Glomerular visceral epithelial cell (primary cell): ENCODE measurements around the gene NDUFA6.
A peak's percentile ranks its signal among the peaks of the same experiment; 100 is the strongest.

Experiments used
- DNase-seq: peaks from one replicate; pipeline ENCODE4 v3.0.0-alpha.2; 2016; ENCODE audit errors: extremely low spot score

The NDUFA6 gene

DNA sequence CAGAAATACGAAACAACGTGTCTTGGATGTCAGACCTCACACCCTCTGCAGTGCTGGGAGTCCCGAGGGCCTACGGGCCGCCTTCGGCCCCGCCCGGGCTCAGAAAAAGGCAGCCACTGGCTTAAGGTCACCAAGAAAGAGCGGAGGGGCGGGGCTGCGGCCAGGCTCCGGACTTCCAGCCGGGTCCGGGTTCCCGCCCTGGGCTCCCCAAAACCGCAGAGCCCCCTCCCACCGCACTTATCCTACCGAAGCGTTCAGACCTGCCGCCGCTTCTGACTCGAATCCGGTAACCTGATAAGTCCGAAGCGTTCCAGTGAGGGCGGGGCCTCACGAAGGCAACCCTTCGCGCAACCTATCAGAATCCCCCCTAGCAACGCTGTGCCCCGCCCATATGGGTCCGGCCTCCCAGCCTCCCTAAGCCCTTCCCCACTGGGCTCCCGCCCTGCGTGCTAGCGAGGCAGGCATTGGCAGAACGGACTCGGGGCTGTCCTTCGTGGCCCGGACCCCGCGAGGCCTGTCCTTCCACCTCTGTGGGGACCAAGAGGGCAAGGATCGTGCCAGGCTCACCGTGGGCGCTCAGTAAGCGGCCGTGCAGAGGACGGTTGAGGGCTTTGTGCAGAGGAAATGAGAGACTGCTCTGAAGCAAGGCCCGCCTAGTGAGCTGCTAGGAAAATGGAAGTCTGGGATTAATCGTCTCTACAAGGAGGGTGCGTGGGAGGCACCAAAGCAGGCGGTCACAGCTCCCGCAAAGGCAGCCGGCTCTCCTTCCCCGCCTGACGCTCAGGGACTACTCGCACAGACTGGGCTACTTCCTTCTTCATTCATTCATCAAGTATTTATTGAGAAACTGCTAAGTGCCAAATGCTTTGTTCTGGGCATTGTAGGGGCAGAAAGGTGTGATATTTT is 19.8 kb downstream of the NDUFA6 start, which contains the start of gene NAGA:
TSS of gene NAGA (minus strand) at position 296 of the 906 bp plus-strand sequence. CDS start 515 bp downstream, outside the sequence.
- DNase-seq, result peak; percentile 96

DNA sequence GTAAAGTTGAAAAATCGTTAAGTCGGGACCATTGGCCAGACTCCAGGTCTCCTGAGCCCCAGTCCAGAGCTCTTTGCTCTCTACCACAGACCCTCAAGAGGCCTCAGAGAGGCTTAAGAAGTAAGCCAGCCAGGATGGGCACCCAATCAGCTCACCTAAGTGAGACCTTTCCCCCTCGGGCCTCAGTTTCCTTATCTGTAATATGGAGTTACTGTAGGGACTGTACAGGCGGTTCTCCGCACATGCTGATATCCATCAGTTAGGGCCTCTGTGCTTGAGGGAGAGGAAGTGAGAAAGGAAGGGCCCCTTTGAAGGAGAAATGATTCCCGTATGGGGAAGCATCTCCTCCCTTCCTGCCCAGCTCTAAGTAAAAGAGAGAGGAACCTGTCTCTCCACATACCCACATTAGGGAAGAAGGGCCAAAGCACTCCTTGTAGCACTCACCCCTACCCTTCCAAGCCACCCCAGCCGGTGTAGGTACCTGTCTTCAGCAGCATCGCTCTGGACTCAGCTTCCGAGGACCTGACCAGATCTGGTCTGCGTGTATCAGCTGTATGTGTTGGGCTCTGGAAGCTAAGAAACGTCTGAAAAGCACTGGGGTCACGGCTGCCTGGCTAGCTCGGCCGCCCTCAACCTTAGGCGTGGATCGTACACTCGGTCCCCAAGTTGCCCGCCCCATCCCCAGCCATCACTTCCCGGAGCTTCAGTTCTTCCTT is 20.6 kb downstream of the NDUFA6 start:
- no peak for DNase-seq

DNA sequence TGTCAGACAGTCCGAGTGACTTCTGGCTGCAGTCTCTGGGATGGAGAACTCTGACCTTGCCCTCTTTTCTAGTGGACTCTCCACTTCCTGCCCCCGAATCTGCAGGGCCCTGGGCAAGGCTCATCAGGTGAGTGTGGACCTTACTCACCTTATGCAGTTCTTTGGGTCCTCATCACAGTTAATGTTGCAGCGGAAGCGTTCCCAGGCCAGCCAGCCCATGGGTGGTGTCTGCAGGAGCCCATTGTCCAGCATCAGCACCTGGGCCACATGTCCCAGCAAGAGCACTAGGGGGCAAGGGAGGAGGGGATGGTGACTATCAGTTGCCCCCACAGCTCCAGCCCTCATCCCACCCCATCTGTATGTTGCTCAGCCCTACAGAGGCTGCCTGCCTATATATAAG is 22.3 kb downstream of the NDUFA6 start:
- no peak for DNase-seq

DNA sequence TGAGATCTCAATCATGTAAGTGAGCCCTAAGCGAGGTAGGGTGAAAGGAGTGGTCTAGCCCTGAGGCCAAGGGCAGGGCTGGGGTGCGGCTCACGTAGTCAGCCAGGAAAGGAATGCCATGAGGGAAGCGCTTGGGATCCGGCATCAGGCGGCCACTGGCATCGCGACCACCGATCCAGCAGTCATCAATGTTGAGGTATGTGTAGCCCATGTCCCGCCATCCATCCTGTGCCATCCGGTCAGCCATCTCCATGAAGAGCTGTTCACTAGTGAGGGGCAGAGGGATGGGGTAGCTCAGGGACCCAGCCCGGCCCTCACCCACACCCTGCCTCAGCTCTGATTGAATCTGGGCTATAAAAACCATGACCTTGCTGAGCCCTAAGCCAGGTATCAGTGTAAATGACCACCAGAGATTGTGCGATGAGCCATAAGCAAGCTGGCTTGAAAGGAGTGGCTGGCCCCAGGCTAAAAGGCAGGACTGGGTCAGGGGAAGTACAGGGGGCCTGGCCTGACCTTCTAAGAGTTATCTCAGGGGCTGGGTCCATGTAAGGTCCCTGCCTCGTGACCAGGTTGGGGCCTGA is 22.8 kb downstream of the NDUFA6 start:
- no peak for DNase-seq

DNA sequence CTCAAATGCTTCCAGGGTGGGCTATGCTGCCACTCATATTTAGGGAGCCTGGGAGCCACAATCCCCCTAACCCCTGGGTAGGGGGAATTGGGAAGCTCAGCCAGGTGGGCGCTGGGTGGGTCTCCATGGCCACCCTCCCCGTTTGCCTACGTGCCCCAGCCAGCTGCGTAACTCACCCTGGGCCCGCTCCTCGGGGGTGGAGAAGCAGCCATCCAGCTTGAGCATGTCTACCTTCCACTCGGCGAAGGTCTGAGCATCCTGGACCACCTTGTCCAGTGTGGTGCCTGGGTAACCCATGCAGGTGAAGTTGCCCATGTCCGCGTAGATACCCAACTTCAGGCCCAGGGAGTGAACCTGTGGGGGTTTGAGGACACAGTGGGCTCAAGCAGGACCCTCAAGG is 23.6 kb downstream of the NDUFA6 start:
- DNase-seq, result no peak

DNA sequence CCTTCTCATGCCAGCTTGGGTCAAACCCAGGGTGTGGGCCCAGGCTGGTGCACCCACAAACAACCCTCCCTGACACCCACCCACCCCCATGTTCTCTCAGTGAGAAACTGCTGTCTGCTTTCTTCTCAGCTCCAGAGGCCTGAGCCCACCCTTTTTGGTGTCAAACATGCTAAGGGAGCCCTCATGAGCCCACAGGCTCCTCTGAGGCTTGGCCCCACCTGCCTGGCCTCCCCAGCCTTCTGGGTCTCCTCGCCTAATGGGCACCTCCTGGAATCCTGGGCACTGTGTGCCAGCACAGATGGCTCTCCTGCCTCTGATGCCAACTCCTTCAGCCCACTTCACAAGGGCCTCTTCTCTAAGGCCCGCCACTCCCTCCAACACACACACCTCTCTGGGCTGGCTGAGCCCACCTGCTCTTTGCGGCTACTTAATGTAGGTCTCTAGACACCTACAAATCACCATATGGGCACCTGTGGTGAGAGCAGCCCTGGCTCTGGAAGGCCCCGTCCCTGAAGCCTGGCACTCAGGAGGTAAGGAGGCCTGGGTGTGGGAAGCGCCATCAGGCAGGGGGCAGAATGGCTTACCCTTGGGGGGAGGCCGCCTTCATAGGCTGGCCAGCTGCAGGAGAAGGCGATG is 24.3 kb downstream of the NDUFA6 start:
- DNase-seq, result no peak

DNA sequence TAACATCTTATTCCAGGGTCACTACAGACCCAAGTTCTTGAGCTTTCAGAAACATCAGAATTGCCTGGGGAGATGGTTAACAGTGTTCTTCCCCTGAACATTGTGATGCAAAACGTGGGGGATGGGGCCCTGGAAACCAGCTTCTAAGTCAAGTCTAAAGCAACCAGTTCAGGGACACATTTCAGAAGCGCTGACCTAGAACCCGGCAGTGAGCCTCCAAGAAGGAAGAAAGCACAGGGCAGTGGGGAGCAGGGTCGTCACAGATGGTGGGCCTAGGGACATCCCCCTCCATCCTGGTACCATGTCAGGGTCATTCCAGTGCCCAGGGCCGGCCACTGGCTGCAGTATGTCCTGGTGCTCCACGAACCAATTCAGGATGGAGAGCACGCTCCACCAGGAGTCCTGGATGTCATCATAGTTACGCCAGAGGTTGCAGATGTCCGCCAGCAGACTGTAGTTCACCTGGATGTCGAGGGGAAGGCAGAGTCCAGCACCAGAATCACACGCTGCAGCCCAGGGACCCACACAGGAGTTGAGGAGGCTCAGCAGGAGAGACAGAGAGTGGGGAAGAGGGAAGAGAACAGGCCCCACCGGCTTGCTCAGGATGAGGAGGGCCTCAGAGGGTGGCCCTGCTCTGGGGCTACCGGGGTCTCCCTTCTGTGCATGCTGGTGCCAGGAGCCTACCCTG is 25.0 kb downstream of the NDUFA6 start:
- DNase-seq, result no peak

DNA sequence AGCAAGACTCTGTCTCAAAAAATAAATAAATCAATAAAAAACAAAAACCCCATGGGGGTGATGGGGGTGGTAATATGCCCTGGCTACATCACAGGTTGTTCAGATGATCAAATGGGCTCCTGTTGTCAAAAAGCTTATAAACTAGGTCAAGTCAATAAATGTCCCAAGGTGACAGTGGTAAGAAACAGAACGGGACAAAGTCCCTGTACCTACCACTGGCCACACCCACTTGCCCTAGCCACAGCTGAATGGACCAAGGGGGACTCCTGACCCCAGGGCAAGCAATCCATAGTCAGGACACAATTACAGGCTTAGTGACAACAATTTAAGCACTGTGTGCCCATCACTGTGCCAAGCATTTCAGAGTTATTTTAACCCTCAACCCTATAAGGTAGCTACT is 25.9 kb downstream of the NDUFA6 start:
- no peak for DNase-seq

DNA sequence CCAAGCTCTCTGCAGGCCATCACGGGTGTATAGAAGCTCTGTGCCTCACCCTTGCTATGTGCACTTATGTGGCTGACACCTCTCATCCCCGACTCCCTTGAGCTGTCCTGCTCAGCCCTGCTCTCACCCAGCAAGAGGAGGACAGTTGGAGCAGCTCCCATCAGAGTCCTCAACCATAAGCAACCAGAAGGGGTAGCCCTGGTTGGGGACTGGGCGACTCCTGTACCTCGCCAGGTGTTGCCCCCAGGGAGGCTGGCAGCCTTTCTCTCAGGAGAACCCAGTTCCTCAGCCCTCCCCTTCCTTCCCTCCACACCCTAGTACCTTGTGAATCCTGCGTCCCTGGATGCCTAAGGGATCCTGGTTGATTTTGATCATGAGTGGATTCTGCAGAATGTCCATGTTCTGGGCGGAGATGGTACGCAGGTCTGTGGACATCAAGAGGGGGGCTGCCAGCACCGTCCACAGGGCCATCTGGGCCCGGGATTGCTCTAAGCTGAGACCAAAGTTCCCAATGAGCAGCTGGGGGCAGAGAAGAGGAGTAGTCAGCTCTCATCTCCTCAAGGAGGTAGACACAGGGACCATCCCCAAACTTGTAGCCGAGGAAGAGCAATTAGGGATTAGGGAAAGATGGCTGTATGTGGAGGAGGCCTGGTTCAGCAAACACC is 27.9 kb downstream of the NDUFA6 start:
- no peak for DNase-seq

DNA sequence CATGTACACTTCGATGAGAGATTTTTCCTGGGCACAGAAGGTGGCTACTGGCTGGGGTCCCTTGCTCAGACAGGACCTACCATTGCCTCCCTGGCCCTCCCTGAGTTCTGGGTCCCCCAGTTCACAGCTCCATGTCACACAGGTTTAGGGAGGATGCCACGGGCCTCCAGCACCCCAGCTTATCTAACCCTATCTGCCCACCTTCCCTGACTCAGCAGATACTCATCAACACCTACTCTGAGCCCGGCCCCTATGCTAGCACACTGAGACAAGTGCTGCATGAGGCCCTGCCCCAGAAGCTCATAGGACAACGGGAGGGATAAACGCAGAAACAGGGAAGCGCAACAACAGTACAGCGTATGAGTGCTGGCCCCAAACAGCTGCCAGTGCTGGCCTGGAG is 29.5 kb downstream of the NDUFA6 start:
- DNase-seq, result no peak

DNA sequence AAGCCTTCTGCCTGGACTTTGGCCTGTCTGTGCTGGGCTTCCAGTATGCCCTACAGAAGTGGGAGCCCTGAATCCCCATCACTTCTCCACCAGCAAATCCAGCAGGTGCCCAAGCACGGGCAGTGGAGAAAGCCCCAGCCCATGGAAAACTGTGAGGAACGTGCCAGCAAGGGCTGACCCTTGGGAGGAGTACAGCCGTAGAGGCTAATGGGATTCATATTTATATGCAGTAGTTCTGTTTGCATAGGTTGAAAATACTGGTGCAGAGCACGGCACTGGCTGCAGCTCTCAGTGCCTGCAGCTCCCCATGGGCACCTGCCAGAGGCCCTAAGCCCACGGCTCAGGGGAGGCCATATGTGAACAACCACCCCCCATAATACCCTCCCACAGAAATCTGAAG is 30.1 kb downstream of the NDUFA6 start:
- no peak for DNase-seq

DNA sequence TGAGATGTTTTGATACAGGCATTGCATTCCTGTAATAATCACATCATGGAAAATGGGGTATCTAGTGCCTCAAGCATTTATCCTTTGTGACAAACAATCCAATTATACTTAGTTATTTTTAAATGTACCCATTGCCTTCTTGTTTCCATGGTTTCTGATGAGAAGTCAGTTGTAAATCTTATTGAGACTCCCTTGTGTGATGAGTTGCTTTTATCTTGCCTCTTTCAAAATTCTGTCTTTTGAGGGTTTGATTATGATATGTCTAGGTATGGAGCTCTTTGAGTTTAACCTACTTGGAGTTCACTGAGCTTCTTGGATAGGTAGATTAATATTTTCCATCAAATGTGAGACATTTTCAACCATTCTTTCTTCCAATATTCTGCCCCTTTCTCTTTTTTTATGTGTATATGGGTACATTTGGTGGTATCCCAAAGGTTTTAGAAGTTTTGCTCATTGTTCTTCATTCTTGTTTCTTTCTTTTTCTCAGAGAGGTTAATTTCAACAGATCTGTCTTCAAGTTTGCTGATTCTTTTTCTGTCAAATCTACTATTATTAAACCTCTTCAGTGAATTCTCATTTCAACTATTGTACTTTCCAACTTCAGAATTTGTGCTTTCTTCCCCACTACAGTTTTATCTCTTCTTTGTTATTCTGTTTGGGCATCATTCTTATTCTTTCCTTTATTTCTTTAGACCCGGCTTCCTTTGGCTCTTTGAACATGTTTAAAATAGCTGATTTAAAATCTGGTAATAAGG is 33.6 kb downstream of the NDUFA6 start:
- no peak for DNase-seq

DNA sequence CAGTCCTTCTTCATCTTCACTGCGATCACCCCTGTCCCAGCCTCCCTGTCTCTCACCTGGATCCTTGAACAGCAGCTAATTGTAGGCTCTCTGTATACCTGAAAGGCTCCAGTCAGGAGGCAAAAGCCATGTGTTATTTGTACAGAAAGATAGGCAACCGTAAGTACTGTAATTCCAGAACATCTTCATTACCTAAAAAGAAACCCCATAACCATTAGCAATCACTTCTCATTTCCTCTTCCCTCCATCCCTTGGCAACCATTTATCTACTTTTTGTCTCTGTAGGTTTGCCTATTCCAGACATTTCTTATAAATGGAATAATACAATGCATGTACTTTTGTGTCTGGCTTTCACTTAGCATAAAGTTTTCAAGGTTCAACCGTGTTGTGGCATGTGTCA is 37.8 kb downstream of the NDUFA6 start:
- DNase-seq, result no peak

DNA sequence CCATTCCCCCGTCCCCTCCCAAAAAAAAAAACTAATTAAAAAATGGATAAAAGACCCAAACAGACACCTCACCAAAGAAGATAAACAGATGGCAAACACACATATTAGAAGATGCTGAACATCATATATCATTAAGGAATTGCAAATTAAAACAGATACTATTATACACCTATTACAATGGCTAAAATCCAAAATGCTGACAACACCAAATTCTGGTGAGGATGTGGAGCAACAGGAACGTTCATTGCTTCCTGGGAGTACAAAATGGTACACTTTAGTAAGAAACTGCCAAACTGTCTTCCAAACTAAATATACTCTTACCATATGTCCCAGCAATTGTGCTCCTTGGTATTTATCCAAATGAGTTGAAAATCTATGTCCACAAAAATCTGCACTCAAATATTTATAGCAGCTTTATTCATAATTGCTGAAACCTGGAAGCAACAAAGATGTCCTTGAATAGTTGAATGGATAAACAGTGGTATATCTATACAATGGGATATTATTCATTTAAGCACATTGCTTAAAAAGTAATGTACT is 39.9 kb downstream of the NDUFA6 start:
- DNase-seq, result no peak

DNA sequence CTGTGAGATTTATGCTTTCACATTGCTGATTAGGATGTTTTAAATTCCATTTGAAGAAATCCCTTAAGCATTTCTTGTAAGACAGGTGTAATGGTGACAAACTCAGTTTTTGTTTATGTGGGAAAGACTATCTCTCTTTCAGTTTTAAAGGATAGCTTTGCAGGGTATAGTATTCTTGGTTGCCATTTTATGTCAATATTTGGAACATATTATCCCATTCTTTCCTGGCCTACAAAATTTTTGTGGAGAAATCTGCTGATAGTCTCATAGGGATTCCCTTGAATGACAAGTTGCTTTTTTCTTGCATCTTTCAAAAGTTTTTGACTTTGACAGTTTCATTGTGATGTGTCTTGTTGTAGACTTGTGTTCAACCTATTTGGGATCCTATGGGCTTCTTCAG is 48.8 kb downstream of the NDUFA6 start:
- no peak for DNase-seq

DNA sequence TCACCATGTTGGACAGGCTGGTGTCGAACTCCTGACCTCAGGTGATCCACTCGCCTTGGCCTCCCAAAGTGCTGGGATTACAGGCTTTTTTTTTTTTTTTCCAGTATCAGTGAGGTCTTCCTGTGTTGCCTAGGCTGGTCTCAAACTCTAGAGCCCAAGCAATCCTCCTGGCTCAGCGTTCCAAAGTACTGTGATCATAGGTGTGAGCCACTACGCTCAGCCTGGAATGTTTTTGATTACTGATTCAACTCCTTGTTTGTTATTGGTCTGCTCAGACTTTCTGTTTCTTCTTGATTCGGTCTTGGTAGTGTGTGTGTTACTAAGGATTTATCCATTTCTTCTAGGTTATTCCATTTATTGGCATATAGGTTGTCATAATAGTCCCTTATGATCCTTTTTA is 51.3 kb downstream of the NDUFA6 start:
- no peak for DNase-seq
